GM23338 (cell line): ENCODE data around the gene SPRED3. TPM values are rescaled to one million over a fixed set of nuclear protein-coding genes. Genes with fewer than 3 reads are reported as not detected.
A peak's percentile ranks its signal among the peaks of the same experiment; 100 is the strongest.

Source experiments
- ATAC-seq: fragments of 200-7000 bp; cut with Tn5 transposase; 3 replicates; pipeline ENCODE4 v1.9.1; 2020
- DNase-seq: peaks from one replicate; pipeline ENCODE4 v3.0.0-alpha.2; 2015; ENCODE audit warnings: low spot score
- H2AFZ ChIP-seq: fragments of 200-600 bp; sonication (generic); 2 replicates; pipeline ENCODE4 v1.8.0; 2016; ENCODE audit warnings: antibody characterized with exemption, mild to moderate bottlenecking, moderate library complexity
- H3F3A ChIP-seq: fragments of 200-600 bp; sonication (generic); replicated peaks from 2 replicates; pipeline ENCODE4 v1.8.0; 2017; ENCODE audit warnings: antibody characterized with exemption, mixed run types, low read depth
- H3K27ac ChIP-seq: fragments of 200-600 bp; sonication (generic); 2 replicates; pipeline ENCODE4 v1.6.1; 2016; ENCODE audit warnings: low read depth
- H3K27me3 ChIP-seq: fragments of 200-600 bp; sonication (generic); 2 replicates; pipeline ENCODE4 v1.8.0; 2016; ENCODE audit warnings: mild to moderate bottlenecking, mixed run types, moderate library complexity; ENCODE audit not compliant: insufficient read depth
- H3K36me3 ChIP-seq: fragments of 200-600 bp; sonication (generic); 2 replicates; pipeline ENCODE4 v1.8.0; 2016; ENCODE audit warnings: mild to moderate bottlenecking; ENCODE audit not compliant: insufficient read depth
- H3K4me1 ChIP-seq: fragments of 200-600 bp; sonication (generic); 2 replicates; pipeline ENCODE4 v1.8.0; 2016; ENCODE audit warnings: mild to moderate bottlenecking, moderate library complexity; ENCODE audit not compliant: insufficient read depth
- H3K4me2 ChIP-seq: fragments of 200-600 bp; sonication (generic); 2 replicates; pipeline ENCODE4 v1.7.1; 2017; ENCODE audit warnings: mixed run types
- H3K4me3 ChIP-seq: fragments of 200-600 bp; sonication (generic); 2 replicates; pipeline ENCODE4 v1.6.1; 2016; ENCODE audit warnings: mixed run types
- H3K79me2 ChIP-seq: fragments of 200-600 bp; sonication (generic); replicated peaks from 2 replicates; pipeline ENCODE4 v1.8.0; 2017; ENCODE audit warnings: mild to moderate bottlenecking; ENCODE audit not compliant: insufficient read depth
- H3K9me2 ChIP-seq: fragments of 200-600 bp; sonication (generic); 2 replicates; pipeline ENCODE4 v1.8.0; 2017; ENCODE audit not compliant: insufficient read depth
- H4K20me1 ChIP-seq: fragments of 200-600 bp; sonication (generic); replicated peaks from 2 replicates; pipeline ENCODE4 v1.8.0; 2017; ENCODE audit warnings: mild to moderate bottlenecking; ENCODE audit not compliant: insufficient read depth
- H3K27ac Mint-ChIP-seq: 2 replicates; pipeline ENCODE4 v1.8.0; 2020; ENCODE audit warnings: inconsistent platforms, mild to moderate bottlenecking, moderate library complexity, mixed read lengths
- H3K27me3 Mint-ChIP-seq: 3 replicates; pipeline ENCODE4 v1.8.0; 2022; ENCODE audit warnings: low read depth, mild to moderate bottlenecking, moderate library complexity, mixed read lengths, inconsistent platforms; ENCODE audit not compliant: insufficient read depth, poor library complexity
- H3K36me3 Mint-ChIP-seq: 3 replicates; pipeline ENCODE4 v1.8.0; 2021; ENCODE audit warnings: low read depth, mild to moderate bottlenecking, inconsistent platforms, moderate library complexity, mixed read lengths
- H3K4me1 Mint-ChIP-seq: 3 replicates; pipeline ENCODE4 v1.8.0; 2020; ENCODE audit warnings: mild to moderate bottlenecking, inconsistent platforms, mixed read lengths
- H3K4me3 Mint-ChIP-seq: 3 replicates; pipeline ENCODE4 v1.8.0; 2021; ENCODE audit warnings: moderate library complexity, mild to moderate bottlenecking, inconsistent platforms, mixed read lengths
- H3K9me3 Mint-ChIP-seq: 3 replicates; pipeline ENCODE4 v1.8.0; 2020; ENCODE audit warnings: moderate library complexity, mild to moderate bottlenecking, inconsistent platforms, mixed read lengths
- CTCF ChIP-seq, 2 experiments: fragments of 200-600 bp in 1 of 2; sonication (generic) in 1 of 2; conservative IDR thresholded peaks; 2 replicates each; pipeline versions ENCODE4 v1.5.1 to v1.6.1; 2016 to 2017; ENCODE audit warnings: antibody characterized with exemption in 2 of 2, low read depth in 2 of 2, mild to moderate bottlenecking in 2 of 2, moderate library complexity in 1 of 2
- ETS1 ChIP-seq: IDR thresholded peaks from 2 replicates; pipeline ENCODE4 v1.6.1; 2016; ENCODE audit warnings: antibody characterized with exemption
- EZH2 ChIP-seq: fragments of 200-600 bp; sonication (generic); IDR thresholded peaks from one replicate; pipeline ENCODE4 v1.8.0; 2017; ENCODE audit warnings: antibody characterized with exemption, mild to moderate bottlenecking, low read depth; ENCODE audit not compliant: unreplicated experiment
- EZH2phosphoT487 ChIP-seq: fragments of 200-600 bp; sonication (generic); IDR thresholded peaks from one replicate; pipeline ENCODE4 v1.8.1; 2018; ENCODE audit warnings: antibody characterized with exemption; ENCODE audit not compliant: unreplicated experiment
- JUNB ChIP-seq: IDR thresholded peaks from one replicate; pipeline ENCODE4 v1.6.1; 2016; ENCODE audit warnings: antibody characterized with exemption; ENCODE audit not compliant: unreplicated experiment
- NANOG ChIP-seq: IDR thresholded peaks from 2 replicates; pipeline ENCODE4 v1.6.1; 2016; ENCODE audit warnings: antibody characterized with exemption, borderline replicate concordance
- POLR2AphosphoS5 ChIP-seq: IDR thresholded peaks from 2 replicates; pipeline ENCODE4 v1.6.1; 2016; ENCODE audit warnings: antibody characterized with exemption, low read depth
- REST ChIP-seq: IDR thresholded peaks from one replicate; pipeline ENCODE4 v1.6.1; 2018; ENCODE audit warnings: antibody characterized with exemption; ENCODE audit not compliant: unreplicated experiment
- ZNF114 ChIP-seq: fragments of 250-450 bp; sonication (Bioruptor Pico); IDR thresholded peaks from 2 replicates; pipeline ENCODE4 v1.5.0; 2020; ENCODE audit warnings: mild to moderate bottlenecking, moderate library complexity
- polyA plus RNA-seq: library from polyadenylated mRNA; unstranded; fragments of >200 nt; fragmentation: Nextera tagmentation; extraction: Ambion mirVana; gene quantifications from 2 replicates; pipeline ENCODE4 v1.2.1, GENCODE V29; 2016
- total RNA-seq: library from RNA; depleted of rRNA; stranded (reverse); fragments of >200 nt; shearing (Covaris generic); gene quantifications from 2 replicates; pipeline ENCODE4 v1.2.3, GENCODE V29; 2014

Gene SPRED3
- total and polyA plus RNA-seq, 2 experiments from 2014 or later = 3.9 to 11.6 TPM

- peaks cover 14% of the 10 kb centered on the region for H3K4me1 Mint-ChIP-seq
- Histone ChIP-seq H3F3A (no peaks in the 10 kb centered on the region), H2AFZ (peak overlapping the region; percentile 57), H3K4me2 (peak overlapping the region; percentile 76), H3K36me3 (peaks cover 9% of the 10 kb centered on the region; the same call in 1 of the 2 replicates), H3K4me1 (peaks cover 10% of the 10 kb centered on the region; the same call in 1 of the 2 replicates), H3K4me3 (peak overlapping the region; percentile 52), H4K20me1 (peaks cover 13% of the 10 kb centered on the region), H3K79me2 (peaks cover 29% of the 10 kb centered on the region), H3K27ac (no peak overlapping the region), H3K9me2 (no peaks in the 10 kb centered on the region), H3K27me3 (no peaks in the 10 kb centered on the region)
- DNase-seq = no peak
- peaks cover 12% of the 10 kb centered on the region for H3K27me3 Mint-ChIP-seq
- no peak for ATAC-seq
- no peak for TF ChIP-seq EZH2phosphoT487
- H3K9me3 Mint-ChIP-seq = no peaks in the 10 kb centered on the region; the same call in 2 of the 3 replicates
- H3K27ac Mint-ChIP-seq = peak overlapping the region; percentile 27
- H3K36me3 Mint-ChIP-seq = peaks cover 8% of the 10 kb centered on the region
- peak overlapping the region; percentile 98 for H3K4me3 Mint-ChIP-seq
Measured at GRCh38 chr19:38373907-38374331, 14.6 kb upstream of the SPRED3 start.

- H4K20me1 ChIP-seq = peaks cover 15% of the 10 kb centered on the region
- H3K4me2 ChIP-seq = peak within 1 kb of the TSS; percentile 98
- H3F3A ChIP-seq = no peaks in the 10 kb centered on the region
- DNase-seq (peak; percentile 100), ATAC-seq (peak; percentile 97)
- Mint-ChIP-seq H3K4me1 (peaks cover 14% of the 10 kb centered on the region), H3K36me3 (peaks cover 14% of the 10 kb centered on the region), H3K9me3 (no peaks in the 10 kb centered on the region; the same call in 2 of the 3 replicates), H3K27me3 (peaks cover 12% of the 10 kb centered on the region), H3K27ac (peak within 1 kb of the TSS; percentile 95), H3K4me3 (peak within 1 kb of the TSS; percentile 98)
- peak within 1 kb of the TSS; percentile 90 for H3K4me3 ChIP-seq
- H3K36me3 ChIP-seq = peaks cover 13% of the 10 kb centered on the region; the same call in 1 of the 2 replicates
- no peaks in the 10 kb centered on the region for H3K27me3 ChIP-seq
- H3K9me2 ChIP-seq = no peaks in the 10 kb centered on the region
- peaks cover 10% of the 10 kb centered on the region; the same call in 1 of the 2 replicates for H3K4me1 ChIP-seq
- H3K79me2 ChIP-seq = peaks cover 29% of the 10 kb centered on the region
- peak within 1 kb of the TSS; percentile 69 for H2AFZ ChIP-seq
- peak within 1 kb of the TSS; percentile 8; the same call in 1 of the 2 replicates for H3K27ac ChIP-seq
- TF ChIP-seq JUNB (no peak), EZH2 (no peak), ZNF114 (CRISPR knock-in tag) (no peak), POLR2AphosphoS5 (peak; percentile 93), CTCF (conservative IDR thresholded peaks at IDR 0.05; ENCODE audit: low read depth in 2 of 2) (peak in 1 of 2 experiments; percentile 33; a peak in 2 of 4 replicates), REST (no peak), ETS1 (peak; percentile 93), NANOG (no peak)
Measured at GRCh38 chr19:38374332-38375097, 14.0 kb upstream of the SPRED3 start, which contains the start of gene PSMD8. Gene PSMD8, plus strand, starts transcription at chr19:38374571. Its CDS starts 31 bp downstream, at chr19:38374602.
